Measurements from ENCODE around the gene HOXB3.

Gene HOXB3

DNA sequence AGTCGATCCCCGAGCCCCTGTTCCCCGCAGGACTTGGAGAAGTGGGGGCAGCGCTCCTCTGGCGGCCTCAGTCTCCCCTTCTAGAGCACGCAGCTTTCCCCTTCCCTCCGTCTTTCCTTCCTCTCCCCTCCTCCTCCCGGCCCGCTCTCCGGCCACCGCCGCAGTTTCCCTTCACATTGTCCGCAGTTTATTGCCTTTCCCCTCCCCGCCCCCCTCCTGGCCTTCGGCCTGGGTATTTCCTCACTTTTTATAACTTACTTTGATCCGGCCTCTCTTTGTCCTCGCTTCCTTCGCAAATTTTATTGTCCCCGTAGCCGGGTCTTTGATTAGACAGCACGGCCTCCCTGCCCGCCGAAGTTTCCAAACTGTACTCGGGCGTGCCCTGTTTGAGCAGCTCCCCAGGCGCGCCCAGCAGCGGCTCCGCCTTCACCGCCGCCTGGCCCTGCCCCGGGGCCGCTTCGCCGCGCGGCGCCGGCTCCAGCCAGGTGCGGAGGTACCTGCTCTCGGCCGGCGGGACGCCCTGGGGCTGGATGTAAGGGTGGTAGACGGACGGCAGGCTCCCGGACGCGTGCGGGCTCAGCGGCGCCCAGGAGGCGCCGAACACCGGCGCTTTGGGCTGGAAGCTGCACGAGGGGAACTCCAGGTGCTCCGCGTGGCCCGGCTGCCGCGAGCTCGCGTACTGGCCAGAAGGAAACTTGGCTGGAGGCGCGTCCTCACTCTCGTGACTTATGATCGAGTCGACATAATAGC, 35.6 kb upstream of the HOXB3 start:
- peak; percentile 8 for DNase-seq

DNA sequence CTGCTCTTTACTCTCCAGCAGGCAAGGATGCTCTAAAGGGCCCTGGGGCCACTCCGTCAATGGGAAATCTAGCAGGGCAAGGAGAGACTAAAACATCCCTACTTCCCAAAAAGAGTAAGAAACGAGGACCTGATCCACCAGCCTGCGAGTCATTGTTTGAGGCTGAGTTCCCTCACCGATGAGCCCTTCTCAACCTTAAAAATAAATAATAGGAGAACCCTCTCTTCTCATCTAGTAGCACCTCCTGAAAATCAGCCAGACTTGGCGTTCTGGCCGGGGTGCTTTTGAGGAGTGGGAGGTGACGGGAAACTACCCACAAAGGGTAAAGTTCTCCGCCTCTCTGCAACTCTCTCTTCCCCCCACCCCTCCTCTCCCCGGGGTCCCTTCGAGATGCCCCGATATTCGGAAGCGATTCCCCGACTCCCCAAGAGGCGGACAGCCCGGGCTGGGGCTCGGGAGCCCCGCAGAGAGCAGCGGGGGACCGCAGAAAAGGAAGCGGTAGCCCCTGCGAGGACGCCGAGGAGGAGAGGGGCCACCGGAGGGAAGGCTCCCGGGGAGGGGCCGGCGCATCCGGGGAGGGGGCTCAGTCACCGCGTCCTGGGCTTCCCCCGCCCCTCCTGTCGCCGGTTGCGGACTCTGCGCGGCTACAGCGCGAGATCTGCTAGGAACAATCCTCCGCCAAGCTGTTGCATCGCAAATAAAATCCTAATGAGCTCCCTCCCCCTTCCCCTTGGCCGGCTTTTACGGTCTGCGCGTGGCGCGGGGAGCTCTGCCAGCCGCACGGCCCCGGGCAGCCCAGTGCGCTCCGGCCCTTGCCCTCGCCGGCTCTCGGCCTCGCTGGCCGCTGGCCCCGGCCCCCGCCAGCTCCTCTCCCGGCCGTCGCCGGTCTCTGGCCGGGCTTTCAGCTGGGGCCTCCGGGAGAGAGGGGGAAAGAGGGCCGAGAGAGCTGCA, 34.8 kb upstream of the HOXB3 start:
- peak; percentile 5 for DNase-seq

DNA sequence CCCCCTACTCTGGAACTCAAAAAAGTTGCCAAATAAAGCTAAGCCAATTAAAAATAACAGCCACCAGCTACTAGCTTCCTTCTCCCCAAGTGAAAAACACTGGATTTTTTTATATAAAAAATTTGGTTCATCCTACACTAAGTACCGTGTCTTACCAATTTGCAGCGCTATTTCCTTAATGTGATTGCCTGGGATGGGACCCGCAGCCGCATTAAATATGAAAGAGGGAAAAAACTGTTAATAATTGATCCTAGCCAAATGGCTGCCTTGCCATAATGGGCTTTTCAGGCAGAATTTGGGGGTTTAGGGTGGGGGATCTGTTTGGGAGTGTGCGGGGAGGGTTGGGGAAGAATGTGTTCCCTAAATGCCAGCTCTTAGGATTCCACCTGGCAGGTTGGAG, 34.1 kb upstream of the HOXB3 start:
- no peak for DNase-seq

DNA sequence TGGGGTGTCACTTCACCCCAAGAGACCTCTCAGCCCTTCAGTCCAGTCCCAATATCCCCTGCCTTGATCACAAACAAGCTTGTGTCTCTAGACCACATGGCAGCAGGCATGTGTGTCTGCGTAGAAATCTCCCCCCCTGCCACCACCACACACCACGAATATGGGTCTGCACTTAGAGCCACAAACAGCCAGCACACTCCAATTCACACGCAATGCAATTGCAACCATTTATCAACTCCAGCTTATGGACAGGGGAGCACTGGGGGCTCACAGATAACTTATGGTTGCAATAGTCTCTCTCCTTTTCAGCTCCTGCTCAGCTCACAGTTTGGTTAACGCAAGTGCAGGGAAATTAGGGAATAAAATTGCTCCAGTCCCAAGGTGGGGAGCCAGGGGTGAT, 33.5 kb upstream of the HOXB3 start:
- DNase-seq: no peak

DNA sequence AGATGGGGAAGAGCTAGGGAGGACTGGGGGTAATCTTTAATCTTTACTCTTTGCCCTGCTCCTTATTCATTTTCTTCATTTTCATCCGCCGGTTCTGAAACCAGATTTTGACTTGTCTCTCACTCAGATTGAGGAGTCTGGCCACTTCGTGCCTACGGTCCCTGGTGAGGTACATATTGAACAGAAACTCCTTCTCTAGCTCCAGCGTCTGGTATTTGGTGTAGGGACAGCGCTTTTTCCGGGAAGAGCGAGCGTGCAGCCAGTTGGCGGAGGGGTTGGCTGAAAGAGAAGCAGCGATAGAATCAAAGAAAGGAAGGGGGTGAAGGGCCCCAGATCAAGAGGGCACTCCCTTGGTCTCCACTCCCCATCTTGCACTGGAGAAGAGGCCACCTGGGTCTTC, 32.8 kb upstream of the HOXB3 start:
- DNase-seq: no peak

- no peak for DNase-seq
Measured at GRCh38 chr17:48621410-48622392, 31.7 kb upstream of the HOXB3 start.

- no peak for DNase-seq
Measured at GRCh38 chr17:48620461-48621139, 30.6 kb upstream of the HOXB3 start.

DNA sequence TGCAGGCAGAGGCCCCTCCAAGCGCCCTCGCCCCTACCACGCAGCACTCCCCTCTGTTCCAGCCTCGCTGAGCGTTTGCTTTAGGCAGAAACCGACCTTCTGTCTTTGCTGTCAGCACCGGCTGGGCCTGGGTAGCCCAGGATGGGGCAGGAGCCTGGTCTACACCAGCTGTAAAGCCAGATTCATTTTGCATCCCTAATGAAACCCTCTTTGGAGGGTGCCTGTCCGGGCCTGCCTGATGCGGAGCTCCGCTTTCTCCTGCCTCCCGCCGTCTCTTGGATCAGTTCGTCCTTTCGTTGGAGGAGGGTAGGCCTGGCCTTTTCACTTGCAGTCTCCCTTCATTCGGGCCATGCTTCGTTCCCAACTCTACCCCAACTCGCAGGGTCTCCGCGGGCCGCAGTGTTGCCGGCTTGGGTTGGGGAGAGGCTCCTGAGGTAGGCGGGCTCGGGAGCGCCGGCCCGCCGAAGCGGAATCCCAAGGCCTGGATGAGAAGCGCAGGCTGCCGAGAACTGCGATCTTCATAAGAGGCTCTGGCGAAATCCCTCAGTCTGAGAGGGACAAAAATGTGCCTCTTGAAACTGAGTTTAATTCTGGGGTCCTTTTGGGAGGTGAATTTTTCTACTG, 29.9 kb upstream of the HOXB3 start:
- DNase-seq: no peak

- peak; percentile 57 for DNase-seq
Measured at GRCh38 chr17:48618256-48618896, 28.3 kb upstream of the HOXB3 start.

DNA sequence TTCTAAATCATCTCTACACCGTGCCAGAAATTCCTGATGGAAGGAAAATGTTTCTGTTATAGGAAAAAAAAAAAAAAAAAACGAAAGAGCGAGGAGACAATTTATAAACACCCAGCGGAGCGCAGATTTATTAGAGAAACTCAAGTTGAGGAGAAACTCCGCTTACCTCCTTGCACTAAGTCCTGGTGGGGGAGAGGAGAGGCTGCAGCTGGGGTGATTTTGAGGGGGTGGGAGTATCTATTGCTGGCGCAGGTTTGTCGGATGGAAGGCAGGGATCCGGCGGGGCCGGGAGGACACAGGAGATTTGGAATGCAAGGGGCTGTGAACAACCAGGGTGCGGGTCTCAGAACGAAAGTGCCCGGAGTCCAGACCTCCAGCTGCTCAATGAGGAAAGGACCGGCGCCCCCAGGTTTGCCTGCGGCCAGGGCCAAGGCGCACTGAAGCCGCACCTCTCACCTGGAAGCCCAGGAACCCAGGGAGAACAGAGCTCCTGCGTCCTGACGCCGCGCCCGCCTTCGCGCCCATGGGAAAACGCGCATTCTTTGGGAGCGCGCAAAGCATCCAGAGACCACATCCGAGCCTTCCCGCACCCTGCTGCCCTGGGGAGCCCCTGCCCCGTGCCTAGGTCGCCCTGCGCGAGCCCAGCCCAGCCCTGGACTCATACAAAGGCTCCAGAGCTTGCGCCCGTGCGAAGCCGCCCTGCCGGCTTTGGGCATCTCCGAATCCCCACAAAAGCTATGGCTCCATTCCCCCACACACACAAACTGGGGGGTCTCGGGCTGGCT, 27.6 kb upstream of the HOXB3 start:
- no peak for DNase-seq

GRCh38 chr17:48616717-48617470, 26.9 kb upstream of the HOXB3 start:
- DNase-seq: no peak

DNA sequence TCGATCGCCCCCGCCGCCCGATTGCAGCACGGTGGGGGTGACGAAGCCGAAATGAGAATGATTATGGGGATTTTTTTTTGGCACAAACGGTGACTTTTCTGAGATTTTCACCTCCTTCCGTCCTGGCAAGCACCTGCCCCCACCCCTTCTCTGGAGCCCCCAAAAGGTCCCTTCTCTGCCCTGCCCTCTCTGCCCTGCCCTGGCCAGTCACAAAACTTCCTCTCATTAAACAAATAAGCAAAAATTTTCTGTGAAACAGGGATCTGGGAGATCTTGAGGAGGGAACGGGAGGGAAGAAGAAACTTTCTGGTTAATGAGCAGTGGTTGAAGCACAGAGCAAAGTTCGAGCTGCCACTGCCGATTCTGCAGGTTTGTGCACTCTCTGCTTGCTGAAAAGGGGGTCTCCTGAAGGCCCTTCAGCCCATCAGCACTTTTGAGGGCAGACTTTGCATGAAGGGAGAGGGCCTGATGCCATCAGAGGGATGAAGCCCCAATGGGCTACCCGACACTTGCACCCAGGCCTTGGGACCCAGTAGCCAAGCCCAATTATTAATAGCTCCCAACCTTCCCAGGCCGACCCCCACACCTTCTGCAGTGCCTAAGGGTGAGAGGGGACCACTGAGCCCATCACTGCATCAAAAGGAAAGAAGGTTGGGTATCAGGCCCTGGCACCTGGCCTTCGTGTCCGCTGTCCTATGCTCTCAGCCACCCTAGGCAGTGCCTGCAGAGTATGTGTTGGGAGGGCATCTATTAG, 26.1 kb upstream of the HOXB3 start:
- DNase-seq: no peak

DNA sequence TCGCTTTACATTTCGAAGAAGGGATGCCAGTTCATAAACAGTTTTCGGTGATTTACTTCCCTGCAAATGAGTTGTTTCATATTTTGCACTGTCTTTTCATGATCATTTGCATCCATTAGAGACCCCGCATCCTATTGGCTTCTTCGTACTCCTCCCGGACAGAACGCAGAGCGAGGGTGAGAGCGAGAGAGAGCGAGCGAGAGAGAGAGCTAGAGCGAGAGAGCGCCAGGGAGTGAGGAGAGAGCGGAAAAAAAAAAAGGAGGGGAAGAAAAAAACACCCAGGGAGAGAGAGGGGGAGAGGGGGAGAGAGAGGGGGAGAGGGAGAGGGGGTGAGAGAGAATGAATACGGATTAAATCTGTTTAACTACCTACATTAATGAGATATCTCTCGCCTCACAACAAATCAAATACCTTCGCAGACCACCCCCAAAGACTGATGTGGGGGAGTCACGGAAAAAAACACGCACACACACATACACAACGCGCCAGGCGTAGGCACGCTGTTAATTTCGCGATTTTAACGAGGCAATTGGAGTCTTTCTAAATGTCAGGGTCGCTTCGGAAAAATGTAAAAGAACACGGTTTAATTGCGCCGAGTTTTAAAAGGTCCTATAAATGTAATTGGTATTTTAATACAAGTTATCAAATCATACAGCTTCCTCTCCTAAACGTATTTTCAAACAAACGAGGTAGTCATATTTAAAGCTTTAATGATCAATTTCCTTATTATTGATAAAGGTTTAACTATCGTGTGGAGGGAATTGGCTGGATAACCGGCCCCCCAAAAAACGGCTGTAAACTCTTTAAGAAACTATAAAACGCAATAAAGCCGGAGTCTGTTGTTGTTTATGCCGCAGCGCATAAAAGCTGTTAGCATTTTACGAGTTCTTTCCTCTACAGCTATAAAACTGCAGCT, 25.3 kb upstream of the HOXB3 start, which contains the start of gene HOXB8:
HOXB8 (minus strand) TSS at position 246 of the 916 bp plus-strand sequence. CDS start 588 bp downstream, outside the sequence.
- DNase-seq: no peak

- no peak for DNase-seq
Measured at GRCh38 chr17:48613862-48614694, 24.0 kb upstream of the HOXB3 start.

DNA sequence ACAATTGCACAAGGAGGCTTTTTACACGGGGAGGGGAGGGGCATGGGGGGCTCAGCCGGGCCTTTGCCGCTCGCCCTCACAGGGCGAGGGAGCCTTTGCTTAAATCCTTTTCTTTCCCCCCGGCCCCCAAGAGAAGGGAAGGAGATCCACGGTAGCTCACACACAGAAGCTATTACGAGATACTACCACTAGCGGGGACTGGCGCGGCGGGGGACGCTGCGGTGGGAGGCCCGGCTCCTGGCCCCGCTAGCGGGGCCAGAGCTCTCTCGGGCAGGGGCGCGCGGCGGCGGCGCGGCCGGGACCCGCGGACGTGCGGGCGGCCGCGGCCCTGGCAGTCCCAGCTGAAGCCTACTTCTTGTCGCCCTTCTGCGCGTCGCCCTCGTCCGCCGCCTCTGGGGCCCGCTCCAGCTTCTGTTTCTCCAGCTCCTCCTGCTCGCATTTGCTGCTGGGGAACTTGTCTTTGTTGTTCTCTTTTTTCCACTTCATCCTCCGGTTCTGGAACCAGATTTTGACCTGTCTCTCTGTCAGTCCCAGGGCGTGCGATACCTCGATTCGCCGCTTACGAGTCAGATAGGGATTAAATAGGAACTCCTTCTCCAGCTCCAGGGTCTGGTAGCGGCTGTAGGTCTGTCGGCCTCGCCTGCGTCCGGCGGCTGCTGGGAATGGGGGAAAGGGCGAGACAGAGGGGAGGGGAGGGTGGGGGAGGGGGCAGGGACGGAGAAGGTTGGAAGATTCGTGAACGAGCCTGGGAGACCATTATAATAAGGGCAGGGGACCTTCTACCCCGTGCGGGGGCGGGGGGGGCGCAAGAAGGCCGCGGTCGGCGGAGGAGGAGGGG, 23.0 kb upstream of the HOXB3 start:
- DNase-seq: no peak

DNA sequence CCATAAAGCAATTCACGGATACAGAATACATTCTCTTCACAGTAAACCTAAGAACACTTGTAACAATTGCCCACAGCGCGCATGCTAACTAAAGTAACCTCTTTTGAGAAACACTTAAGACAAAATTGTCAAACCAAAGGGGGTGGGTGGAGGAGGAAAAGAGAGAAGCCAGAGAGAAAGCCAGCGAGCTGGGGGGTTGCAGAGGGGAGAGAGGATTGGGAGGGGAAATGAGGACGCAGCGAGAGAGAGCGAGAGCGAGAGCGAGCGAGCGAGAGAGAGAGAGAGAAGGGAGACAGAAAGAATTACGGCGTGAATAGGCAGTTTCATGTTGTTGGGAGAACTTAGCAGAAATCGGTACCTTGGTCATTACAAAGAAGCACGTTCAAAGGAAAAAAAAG, 22.4 kb upstream of the HOXB3 start:
- DNase-seq: no peak

Measured in NCI-H2171 treated with DMSO at 0.1 percent for 48 hours (cell line).